HT-29 (cell line): ENCODE data around the gene ERVK3-1. TPM values are rescaled to one million over a fixed set of nuclear protein-coding genes. Genes with fewer than 3 reads are reported as not detected.
"Not testable (repeated sequence)": the region's sequence is repeated elsewhere in the genome, so short reads cannot be mapped to it uniquely, and the experiment has no call there.

Source experiments
- DNase-seq: peaks from one replicate; pipeline ENCODE4 v3.0.0-alpha.2; 2015; ENCODE audit warnings: low spot score
- total RNA-seq: library from RNA; depleted of rRNA; stranded (reverse); fragments of >200 nt; shearing (Covaris generic); gene quantifications from 2 replicates; pipeline ENCODE4 v1.2.3, GENCODE V29; 2014; rRNA removed

ERVK3-1 gene
- total RNA-seq = 74.2 and 83.4 TPM in 2 replicates

- DNase-seq = peak; percentile 99
Observed at GRCh38 chr19:58305065-58305931, at the start of gene ERVK3-1. ERVK3-1 (plus strand) TSS chr19:58305377; CDS start chr19:58312169, 6,792 bp downstream.

- not testable (repeated sequence) for DNase-seq
Observed at GRCh38 chr19:58258259-58258658, 46.9 kb upstream of the ERVK3-1 start.

- no peak for DNase-seq
Observed at GRCh38 chr19:58261600-58261967, 43.6 kb upstream of the ERVK3-1 start.

GRCh38 chr19:58261968-58262921 lies 42.9 kb upstream of the ERVK3-1 start:
- peak; percentile 35 for DNase-seq

- no peak for DNase-seq
Observed at GRCh38 chr19:58262922-58263296, 42.3 kb upstream of the ERVK3-1 start.

GRCh38 chr19:58265100-58265499 lies 40.1 kb upstream of the ERVK3-1 start:
- DNase-seq = no peak

- DNase-seq = no peak
Observed at GRCh38 chr19:58268344-58268743, 36.8 kb upstream of the ERVK3-1 start.

GRCh38 chr19:58274771-58275201 lies 30.4 kb upstream of the ERVK3-1 start:
- DNase-seq = no peak

- DNase-seq = no peak
Observed at GRCh38 chr19:58275564-58275963, 29.6 kb upstream of the ERVK3-1 start.

GRCh38 chr19:58277197-58277596 lies 28.0 kb upstream of the ERVK3-1 start:
- DNase-seq = no peak

GRCh38 chr19:58277748-58278540 lies 27.2 kb upstream of the ERVK3-1 start:
- DNase-seq = no peak

- DNase-seq = peak; percentile 100
Observed at GRCh38 chr19:58278541-58279041, 26.6 kb upstream of the ERVK3-1 start, which contains the start of gene ZNF8. ZNF8 (plus strand) TSS chr19:58278955; CDS start chr19:58279082, 127 bp downstream.

GRCh38 chr19:58279042-58279924 lies 25.9 kb upstream of the ERVK3-1 start:
- DNase-seq = peak; percentile 52

- DNase-seq = no peak
Observed at GRCh38 chr19:58279925-58280316, 25.3 kb upstream of the ERVK3-1 start.

GRCh38 chr19:58284199-58284598 lies 21.0 kb upstream of the ERVK3-1 start:
- no peak for DNase-seq

- DNase-seq = no peak
Observed at GRCh38 chr19:58291943-58292342, 13.2 kb upstream of the ERVK3-1 start.

GRCh38 chr19:58294743-58295374 lies 10.3 kb upstream of the ERVK3-1 start:
- no peak for DNase-seq

GRCh38 chr19:58296104-58296503 lies 9.1 kb upstream of the ERVK3-1 start:
- no peak for DNase-seq

GRCh38 chr19:58300620-58301019 lies 4.6 kb upstream of the ERVK3-1 start:
- no peak for DNase-seq

GRCh38 chr19:58304255-58304654 lies 922 bp upstream of the ERVK3-1 start:
- no peak for DNase-seq
